Measurements from ENCODE around the gene VASN. TPM values are rescaled to one million over a fixed set of nuclear protein-coding genes. Genes with fewer than 3 reads are reported as not detected.

The VASN gene
- total and polyA plus RNA-seq, 10 of the 15 experiments (the other 5 are each of a cell fraction or from before 2014, with no cell fraction given) = 0.02 to 0.19 (median 0.14) TPM; not detected in 6

GRCh38 chr16:4388271-4389021 is 16.8 kb downstream of the VASN start:
- no peak for DNase-seq (ENCODE audit: low read depth, low spot score)
- ATAC-seq = no peak
- FAIRE-seq = no peak
- in situ Hi-C loops (cut with MboI) (no loop called here), intact Hi-C loops (cut with micrococcal nuclease; ENCODE audit: unreplicated experiment) (no loop called here)
- Histone ChIP-seq H3K4me1 (ENCODE audit: control insufficient read depth, insufficient read depth, low read length) (no peaks in the 10 kb centered on the region), H3K9me3 (replicated peaks; ENCODE audit: control insufficient read depth, insufficient read depth, low read length) (no peaks in the 10 kb centered on the region), H3K27ac (ENCODE audit: control insufficient read depth, insufficient read depth) (no peak overlapping the region), H3K27me3 (replicated peaks in 1 of 2; ENCODE audit: control insufficient read depth in 2 of 2, insufficient read depth in 2 of 2, low read length in 1 of 2) (no peaks in the 10 kb centered on the region), H3K79me2 (ENCODE audit: control insufficient read depth, insufficient read depth, low read length) (no peaks in the 10 kb centered on the region), H3K36me3 (ENCODE audit: control insufficient read depth in 2 of 2, insufficient read depth in 2 of 2, low read length in 1 of 2) (peaks cover 6 to 38% of the 10 kb centered on the region in 2 experiments; a peak in 3 of 4 replicates), H4K20me1 (ENCODE audit: control insufficient read depth, insufficient read depth) (no peaks in the 10 kb centered on the region), H2AFZ (ENCODE audit: control insufficient read depth, low read depth, low read length) (no peak overlapping the region), H3K9ac (ENCODE audit: control insufficient read depth, insufficient read depth, low read length) (no peak overlapping the region), H3K4me2 (ENCODE audit: control insufficient read depth, insufficient read depth) (no peak overlapping the region), H3K4me3 (no peak overlapping the region)
- TF ChIP-seq, protein P1, sequence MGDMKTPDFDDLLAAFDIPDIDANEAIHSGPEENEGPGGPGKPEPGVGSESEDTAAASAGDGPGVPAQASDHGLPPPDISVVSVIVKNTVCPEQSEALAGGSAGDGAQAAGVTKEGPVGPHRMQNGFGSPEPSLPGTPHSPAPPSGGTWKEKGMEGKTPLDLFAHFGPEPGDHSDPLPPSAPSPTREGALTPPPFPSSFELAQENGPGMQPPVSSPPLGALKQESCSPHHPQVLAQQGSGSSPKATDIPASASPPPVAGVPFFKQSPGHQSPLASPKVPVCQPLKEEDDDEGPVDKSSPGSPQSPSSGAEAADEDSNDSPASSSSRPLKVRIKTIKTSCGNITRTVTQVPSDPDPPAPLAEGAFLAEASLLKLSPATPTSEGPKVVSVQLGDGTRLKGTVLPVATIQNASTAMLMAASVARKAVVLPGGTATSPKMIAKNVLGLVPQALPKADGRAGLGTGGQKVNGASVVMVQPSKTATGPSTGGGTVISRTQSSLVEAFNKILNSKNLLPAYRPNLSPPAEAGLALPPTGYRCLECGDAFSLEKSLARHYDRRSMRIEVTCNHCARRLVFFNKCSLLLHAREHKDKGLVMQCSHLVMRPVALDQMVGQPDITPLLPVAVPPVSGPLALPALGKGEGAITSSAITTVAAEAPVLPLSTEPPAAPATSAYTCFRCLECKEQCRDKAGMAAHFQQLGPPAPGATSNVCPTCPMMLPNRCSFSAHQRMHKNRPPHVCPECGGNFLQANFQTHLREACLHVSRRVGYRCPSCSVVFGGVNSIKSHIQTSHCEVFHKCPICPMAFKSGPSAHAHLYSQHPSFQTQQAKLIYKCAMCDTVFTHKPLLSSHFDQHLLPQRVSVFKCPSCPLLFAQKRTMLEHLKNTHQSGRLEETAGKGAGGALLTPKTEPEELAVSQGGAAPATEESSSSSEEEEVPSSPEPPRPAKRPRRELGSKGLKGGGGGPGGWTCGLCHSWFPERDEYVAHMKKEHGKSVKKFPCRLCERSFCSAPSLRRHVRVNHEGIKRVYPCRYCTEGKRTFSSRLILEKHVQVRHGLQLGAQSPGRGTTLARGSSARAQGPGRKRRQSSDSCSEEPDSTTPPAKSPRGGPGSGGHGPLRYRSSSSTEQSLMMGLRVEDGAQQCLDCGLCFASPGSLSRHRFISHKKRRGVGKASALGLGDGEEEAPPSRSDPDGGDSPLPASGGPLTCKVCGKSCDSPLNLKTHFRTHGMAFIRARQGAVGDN (IDR thresholded peaks at IDR 0.05) = no peak
- TF ChIP-seq HDAC2 (IDR thresholded peaks at IDR 0.05) = no peak
- RAD21 ChIA-PET (ENCODE audit: unreplicated experiment) = no interaction called here
- SMC1A ChIA-PET (ENCODE audit: uncharacterized antibody, unreplicated experiment) = no interaction called here
- POLR2A ChIA-PET = no interaction called here
- BruUV-seq (replicated peaks) = no TSS peak
- CTCF ChIA-PET = interaction anchor here (1.5 to 3.8 kb wide), 2 partner anchors 11 to 14 kb away, joined by 3 to 21 read pairs; no protein-coding TSS in a partner anchor
- 91% methylated on average over 14 of the region's 19 CpGs for WGBS (ENCODE audit: insufficient coverage, insufficient replicate concordance, low lambda C conversion rate, missing lambda C conversion rate)

All from GM12878 (cell line).